ENCODE results near the gene EXOSC10.
"Not testable (repeated sequence)": the region's sequence is repeated elsewhere in the genome, so short reads cannot be mapped to it uniquely, and the experiment has no call there.

EXOSC10 gene

GRCh38 chr1:11116318-11116717 is 16.6 kb upstream of the EXOSC10 start:
- H3K4me3 ChIP-seq (ENCODE audit: control insufficient read depth, low read depth, low read length), result no peak overlapping the region
- TF ChIP-seq CTCF (conservative IDR thresholded peaks at IDR 0.05; ENCODE audit: control insufficient read depth, insufficient read depth, low read depth, low read length), result no peak
- no peak for DNase-seq (ENCODE audit: low read depth)

- TF ChIP-seq CTCF (conservative IDR thresholded peaks at IDR 0.05; ENCODE audit: control insufficient read depth, insufficient read depth, low read depth, low read length), result no peak
- no peak for DNase-seq (ENCODE audit: low read depth)
- no peak overlapping the region for H3K4me3 ChIP-seq (ENCODE audit: control insufficient read depth, low read depth, low read length)
Observed at GRCh38 chr1:11114966-11115365, 15.3 kb upstream of the EXOSC10 start.

- DNase-seq (ENCODE audit: low read depth), result no peak
- H3K4me3 ChIP-seq (ENCODE audit: control insufficient read depth, low read depth, low read length), result no peak overlapping the region
- TF ChIP-seq CTCF (conservative IDR thresholded peaks at IDR 0.05; ENCODE audit: control insufficient read depth, insufficient read depth, low read depth, low read length), result no peak
Observed at GRCh38 chr1:11109047-11109760, 9.5 kb upstream of the EXOSC10 start.

GRCh38 chr1:11107599-11107998 is 7.9 kb upstream of the EXOSC10 start:
- no peak overlapping the region for H3K4me3 ChIP-seq (ENCODE audit: control insufficient read depth, low read depth, low read length)
- DNase-seq (ENCODE audit: low read depth), result no peak
- no peak for TF ChIP-seq CTCF (conservative IDR thresholded peaks at IDR 0.05; ENCODE audit: control insufficient read depth, insufficient read depth, low read depth, low read length)

- no peak overlapping the region for H3K4me3 ChIP-seq (ENCODE audit: control insufficient read depth, low read depth, low read length)
- TF ChIP-seq CTCF (conservative IDR thresholded peaks at IDR 0.05; ENCODE audit: control insufficient read depth, insufficient read depth, low read depth, low read length), result no peak
- no peak for DNase-seq (ENCODE audit: low read depth)
Observed at GRCh38 chr1:11105586-11105985, 5.9 kb upstream of the EXOSC10 start.

GRCh38 chr1:11101347-11101746 is 1.7 kb upstream of the EXOSC10 start:
- no peak overlapping the region for H3K4me3 ChIP-seq (ENCODE audit: control insufficient read depth, low read depth, low read length)
- no peak for DNase-seq (ENCODE audit: low read depth)
- no peak for TF ChIP-seq CTCF (conservative IDR thresholded peaks at IDR 0.05; ENCODE audit: control insufficient read depth, insufficient read depth, low read depth, low read length)

- H3K4me3 ChIP-seq (ENCODE audit: control insufficient read depth, low read depth, low read length); DNase-seq (ENCODE audit: low read depth): not testable (repeated sequence)
Observed at GRCh38 chr1:11100806-11101205, 1.1 kb upstream of the EXOSC10 start.

Measured in fibroblast of mammary gland (primary cell).